ENCODE results near the gene TTC33.
"Not testable (repeated sequence)": the region's sequence is repeated elsewhere in the genome, so short reads cannot be mapped to it uniquely, and the experiment has no call there.

The TTC33 gene

DNA sequence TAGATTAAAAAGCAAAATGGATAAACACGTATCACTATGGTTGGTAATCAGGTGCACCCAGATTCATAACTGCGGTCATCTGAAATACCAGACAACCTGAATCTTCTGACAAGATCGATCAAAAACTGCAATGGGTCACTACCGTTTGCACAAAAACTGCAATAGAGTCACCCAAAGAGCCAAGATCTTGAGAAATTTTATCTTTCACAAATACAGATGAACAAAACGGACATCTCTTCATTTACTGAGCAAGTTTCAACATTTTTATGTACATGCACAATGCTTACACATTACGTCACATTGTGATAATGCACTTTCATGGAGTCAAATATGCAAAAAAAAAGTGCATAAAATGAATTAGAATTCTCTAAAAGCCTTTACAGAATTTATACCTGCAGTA is 23.8 kb upstream of the TTC33 start:
- DNase-seq, result no peak

GRCh38 chr5:40778133-40778532 is 22.4 kb upstream of the TTC33 start:
- no peak for DNase-seq

DNA sequence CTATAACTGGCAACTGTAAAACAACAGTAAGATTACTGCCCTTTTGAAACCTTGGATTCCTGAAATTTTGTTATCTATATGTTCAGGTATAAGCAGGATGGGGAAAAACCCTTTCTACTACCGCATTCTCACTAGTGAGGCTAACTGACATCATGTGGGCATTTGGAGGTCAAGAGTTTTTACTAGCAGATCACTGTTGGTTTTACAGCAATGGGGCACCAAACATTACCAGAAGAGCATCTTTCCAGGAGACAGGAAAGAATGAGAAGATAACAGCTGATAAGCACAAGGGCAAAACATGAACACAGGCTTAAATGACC is 20.9 kb upstream of the TTC33 start:
- no peak for DNase-seq

DNA sequence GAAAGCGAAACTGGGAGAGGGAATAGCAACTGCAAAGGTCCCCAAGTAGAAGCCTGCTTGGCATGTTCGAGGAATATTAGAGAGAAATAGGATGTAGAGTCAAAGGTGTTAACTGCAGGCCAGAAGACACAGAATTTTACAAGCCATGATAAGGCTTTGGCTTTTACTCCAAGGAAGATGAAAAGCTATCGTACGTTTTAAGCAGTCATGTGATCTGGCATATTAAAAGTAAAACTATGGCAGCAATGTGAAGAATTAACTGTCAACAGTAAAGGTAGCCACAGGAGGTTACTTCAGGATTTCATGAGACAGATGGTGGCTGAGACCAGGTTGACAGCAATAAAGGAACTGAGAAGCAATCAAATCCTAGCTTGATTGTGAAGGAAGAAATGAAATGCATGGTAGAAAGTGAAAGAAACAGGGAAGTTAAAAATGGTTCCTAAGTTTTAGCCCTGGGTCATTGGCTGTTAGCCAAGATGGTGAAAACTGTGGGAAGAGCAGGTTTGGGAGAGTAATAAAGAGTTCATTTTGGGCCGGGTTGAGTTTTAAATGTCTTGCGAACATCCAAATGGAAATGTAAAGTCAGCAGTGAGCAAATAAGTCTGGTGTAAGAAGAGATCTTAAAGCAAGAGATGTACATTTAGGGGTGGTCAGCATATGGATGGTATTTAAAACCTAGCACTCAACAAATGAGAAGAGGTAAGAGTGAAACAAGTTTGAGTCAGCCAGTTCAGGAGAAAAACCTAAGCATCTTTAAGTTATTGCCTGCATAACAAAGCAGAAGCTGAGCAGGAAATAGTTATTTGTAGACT is 20.3 kb upstream of the TTC33 start:
- no peak for DNase-seq

- DNase-seq, result no peak
Observed at GRCh38 chr5:40775085-40775845, 19.5 kb upstream of the TTC33 start.

- no peak for DNase-seq
Observed at GRCh38 chr5:40774623-40775022, 18.9 kb upstream of the TTC33 start.

DNA sequence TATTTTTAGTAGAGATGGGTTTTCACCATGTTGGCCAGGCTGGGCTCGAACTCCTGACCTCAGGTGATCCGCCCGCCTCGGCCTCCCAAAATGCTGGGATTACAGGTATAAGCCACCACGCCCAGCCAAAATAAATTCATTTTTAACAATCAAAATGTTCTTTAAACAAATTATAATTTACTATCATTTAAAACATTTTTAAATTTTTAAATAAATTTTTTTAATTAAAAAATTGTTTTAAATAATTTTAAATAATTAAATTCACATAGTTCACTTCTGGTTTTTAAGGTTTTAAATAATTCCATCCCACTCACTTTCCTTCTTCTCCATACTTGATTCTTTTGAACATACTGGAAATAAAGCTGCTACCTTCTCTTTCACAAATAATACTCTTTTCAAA is 15.0 kb upstream of the TTC33 start:
- DNase-seq, result no peak

DNA sequence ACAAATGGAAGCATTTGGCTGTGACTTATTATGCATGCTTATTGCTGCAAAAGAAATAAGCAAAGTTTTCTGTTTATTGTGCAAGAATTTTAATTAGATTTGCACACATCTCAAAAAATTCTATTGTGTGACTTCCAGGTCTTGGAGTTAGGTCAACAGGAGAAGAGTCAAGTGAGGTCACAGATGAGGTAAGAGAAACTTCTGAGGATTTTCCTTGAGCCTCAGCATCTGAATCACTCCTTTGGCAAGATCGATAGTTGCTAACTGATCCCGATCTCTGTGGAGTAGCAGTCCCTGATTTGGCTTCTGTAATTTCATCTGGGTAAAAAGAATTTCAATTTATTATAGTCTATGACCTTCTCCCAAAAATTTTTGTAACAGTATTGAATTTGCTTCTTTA is 6.9 kb upstream of the TTC33 start:
- DNase-seq, result no peak

DNA sequence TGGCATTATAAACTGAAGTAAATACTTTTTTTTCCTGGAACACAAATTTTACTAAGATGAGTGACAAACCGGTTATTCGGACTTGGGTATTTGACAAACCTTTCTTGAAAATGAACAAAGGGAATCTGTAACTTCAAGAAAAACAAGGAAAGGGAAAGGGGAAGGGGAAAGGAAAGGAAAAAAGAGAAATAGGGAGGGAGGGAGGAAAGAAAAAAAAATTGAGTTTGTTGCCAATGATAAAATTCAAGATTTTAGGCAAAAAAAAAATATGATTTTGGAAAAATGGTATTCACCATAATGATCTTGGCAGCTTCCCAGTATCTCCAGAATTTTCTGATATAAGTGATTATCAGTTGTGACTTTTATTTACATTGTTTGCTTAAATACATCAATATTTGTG is 1.6 kb upstream of the TTC33 start:
- no peak for DNase-seq

- DNase-seq, result peak in 12 of 14 donors; percentile 17 to 76 (median 52)
Observed at GRCh38 chr5:40755093-40755406, 711 bp downstream of the TTC33 start.

DNA sequence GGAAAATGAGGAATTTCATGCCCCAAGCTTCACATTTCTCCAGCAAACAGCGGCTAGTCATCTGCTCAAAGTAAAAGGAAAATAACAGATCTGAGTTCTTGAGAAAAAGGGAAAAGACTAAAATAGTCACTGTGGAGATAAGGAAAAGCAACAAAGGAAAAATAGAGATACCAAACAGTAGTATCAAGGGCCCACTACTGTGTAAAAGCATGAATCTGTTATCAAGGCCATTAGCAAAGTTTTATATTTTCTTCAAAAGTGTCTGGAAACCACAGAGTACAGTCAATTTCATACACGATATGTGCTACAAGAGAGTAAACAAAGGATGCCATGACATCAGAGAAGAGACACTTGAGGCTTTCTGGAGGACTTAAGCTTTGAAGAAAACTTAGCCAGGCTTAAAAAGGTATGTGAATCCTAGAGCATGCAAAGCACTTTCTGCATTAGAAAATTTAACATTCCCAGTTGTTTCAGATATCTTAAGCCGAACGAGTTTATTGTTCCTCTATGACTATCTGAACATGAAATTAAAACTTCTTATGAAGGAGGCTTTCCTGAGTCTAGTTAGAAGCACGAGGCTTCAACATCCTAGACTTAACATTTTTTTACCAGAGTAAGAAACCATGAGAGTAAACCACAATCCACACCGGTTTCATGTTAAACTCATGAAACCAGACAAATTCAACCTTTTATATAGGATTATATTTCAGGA is 1.2 kb downstream of the TTC33 start:
- no peak for DNase-seq

DNA sequence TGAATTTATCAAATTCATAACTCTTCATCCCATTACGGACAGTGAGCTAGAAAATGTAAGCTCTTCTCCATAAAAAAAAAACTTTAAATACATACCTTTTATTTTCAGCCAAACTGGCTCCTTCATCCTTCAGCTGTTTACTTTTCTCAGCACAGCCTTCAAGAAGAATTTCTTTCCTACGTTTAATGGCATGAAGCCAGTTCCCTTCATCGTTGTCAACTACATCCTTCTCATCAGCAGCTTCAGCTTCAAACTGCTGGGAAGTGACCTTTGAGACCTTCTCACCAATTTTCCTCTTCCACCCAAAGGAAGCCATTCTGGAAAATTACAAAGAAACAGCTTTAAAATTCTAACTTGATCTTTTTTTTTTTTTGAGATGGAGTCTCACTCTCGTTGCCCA is 9.1 kb downstream of the TTC33 start:
- no peak for DNase-seq

DNA sequence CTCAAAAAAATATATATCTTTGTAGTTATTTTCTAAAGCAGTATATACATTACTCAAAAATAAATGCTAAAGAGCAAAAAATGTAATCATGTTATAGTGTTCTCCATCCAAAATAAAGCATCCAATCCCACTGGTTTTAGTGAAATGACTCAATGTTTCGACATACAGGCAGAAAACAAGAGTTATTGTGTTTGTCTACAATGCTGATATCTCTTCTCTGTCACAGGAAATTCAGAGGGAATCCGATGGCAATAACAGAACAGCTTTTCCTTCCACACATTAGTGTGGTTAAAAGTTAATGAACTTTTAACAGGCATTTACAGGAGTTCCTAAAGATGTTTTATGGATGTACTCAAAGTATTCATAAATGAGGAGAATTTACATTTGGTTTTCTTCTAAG is 12.0 kb downstream of the TTC33 start:
- DNase-seq, result no peak

GRCh38 chr5:40738502-40738901 is 17.3 kb downstream of the TTC33 start:
- DNase-seq, result no peak

- DNase-seq, result peak in 1 of 14 donors; percentile 4
Observed at GRCh38 chr5:40736103-40736875, 19.5 kb downstream of the TTC33 start.

GRCh38 chr5:40735609-40736008 is 20.2 kb downstream of the TTC33 start:
- DNase-seq, result no peak

DNA sequence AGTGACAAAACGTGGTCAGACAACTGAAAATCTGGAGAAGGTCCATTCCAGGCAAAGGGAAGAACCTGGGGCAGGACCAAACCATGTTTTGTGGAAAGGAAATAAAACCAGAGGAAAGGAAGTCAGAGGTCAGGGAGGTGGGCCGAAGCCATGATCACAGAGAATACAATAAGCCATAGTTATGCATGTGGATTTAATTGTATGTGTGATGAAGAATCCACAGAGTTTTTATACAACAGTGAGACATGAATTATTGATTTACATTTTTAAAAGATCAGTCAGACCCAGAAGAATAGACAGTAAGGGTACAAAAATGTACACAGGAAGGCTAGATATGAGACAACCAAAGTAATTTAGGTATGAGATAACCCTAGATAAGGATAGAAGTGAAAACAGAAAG is 20.8 kb downstream of the TTC33 start:
- no peak for DNase-seq

GRCh38 chr5:40733879-40734563 is 21.7 kb downstream of the TTC33 start:
- DNase-seq, result no peak

- no peak for DNase-seq
Observed at GRCh38 chr5:40733434-40733833, 22.3 kb downstream of the TTC33 start.

GRCh38 chr5:40722497-40722911 is 33.3 kb downstream of the TTC33 start:
- DNase-seq, result not testable (repeated sequence)

DNA sequence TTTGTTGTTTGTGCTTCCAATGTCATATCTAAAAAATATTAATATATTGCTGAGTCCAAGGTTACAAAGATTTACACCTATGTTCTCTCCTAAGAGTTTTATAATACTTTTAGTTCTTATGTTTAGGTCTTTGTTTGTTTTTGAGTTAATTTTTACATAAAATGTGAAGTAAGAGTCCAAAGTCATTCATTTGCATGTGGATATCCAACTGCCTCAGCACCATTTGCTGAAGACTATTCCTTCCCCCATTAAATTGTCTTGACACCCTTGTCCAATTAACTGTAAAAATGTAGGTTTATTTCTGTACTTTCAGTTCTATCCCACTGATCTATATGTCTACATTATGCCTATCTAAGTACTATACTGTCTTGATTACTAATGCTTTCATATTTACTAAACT is 35.7 kb downstream of the TTC33 start:
- DNase-seq, result no peak

DNA sequence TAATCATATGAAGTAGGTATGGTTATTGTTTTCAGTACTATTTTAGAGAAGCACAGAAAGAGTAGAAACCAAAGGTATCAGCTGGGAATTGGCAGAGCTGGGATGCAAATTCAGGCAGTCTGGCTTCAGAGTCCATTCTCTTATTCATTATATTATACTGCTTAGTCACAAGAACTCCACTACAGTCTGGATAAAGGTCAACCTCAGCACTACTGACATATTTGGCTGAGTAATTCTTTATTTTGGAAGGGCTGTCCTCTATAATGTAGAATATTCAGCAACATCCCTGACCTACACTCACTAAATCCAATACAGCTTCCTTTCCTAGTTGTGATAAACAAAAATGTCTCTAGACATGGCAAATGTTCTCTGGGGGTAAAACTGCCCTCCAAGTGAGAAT is 38.5 kb downstream of the TTC33 start:
- DNase-seq, result no peak

Data from C1 segment of cervical spinal cord (tissue), 14 donors.